Measurements from ENCODE around the gene GTSE1.
A peak's percentile ranks its signal among the peaks of the same experiment; 100 is the strongest.
"Not testable (repeated sequence)": the region's sequence is repeated elsewhere in the genome, so short reads cannot be mapped to it uniquely, and the experiment has no call there.

GTSE1 gene

GRCh38 chr22:46308283-46308988, 11.8 kb downstream of the GTSE1 start:
- CTCF ChIA-PET = interaction anchor here (0.6 kb wide), 1 partner anchor 12 kb away, joined by 3 read pairs; no protein-coding TSS in a partner anchor
- POLR2A ChIA-PET (ENCODE audit: low non-redundant PET) = no interaction called here
- no peak for TF ChIP-seq CTCF (conservative IDR thresholded peaks at IDR 0.05; ENCODE audit: low read depth)
- DNase-seq (ENCODE audit: low spot score) = no peak
- no peak overlapping the region for H3K27ac ChIP-seq

- no peak overlapping the region for H3K27ac ChIP-seq
- POLR2A ChIA-PET (ENCODE audit: low non-redundant PET) = no interaction called here
- no peak for DNase-seq (ENCODE audit: low spot score)
- no peak for TF ChIP-seq CTCF (conservative IDR thresholded peaks at IDR 0.05; ENCODE audit: low read depth)
- CTCF ChIA-PET = no interaction called here
Measured at GRCh38 chr22:46309526-46310085, 12.9 kb downstream of the GTSE1 start.

GRCh38 chr22:46312056-46312455, 15.4 kb downstream of the GTSE1 start:
- POLR2A ChIA-PET (ENCODE audit: low non-redundant PET) = no interaction called here
- CTCF ChIA-PET = interaction anchor here (1.2 kb wide), 1 partner anchor 190 kb away, joined by 3 read pairs; no protein-coding TSS in a partner anchor
- TF ChIP-seq CTCF (conservative IDR thresholded peaks at IDR 0.05; ENCODE audit: low read depth) = no peak
- no peak for DNase-seq (ENCODE audit: low spot score)
- H3K27ac ChIP-seq = peak overlapping the region; percentile 37

GRCh38 chr22:46312848-46313247, 16.2 kb downstream of the GTSE1 start:
- not testable (repeated sequence) for DNase-seq (ENCODE audit: low spot score)
- ChIA-PET CTCF (interaction anchor here (0.7 to 1.2 kb wide), 2 partner anchors 183 to 191 kb away, joined by 3 read pairs; no protein-coding TSS in a partner anchor), POLR2A (ENCODE audit: low non-redundant PET) (interaction anchor here (0.7 kb wide), 1 partner anchor 307 kb away, joined by 5 read pairs; no protein-coding TSS in a partner anchor)
- peak overlapping the region; percentile 37 for H3K27ac ChIP-seq

GRCh38 chr22:46315976-46316375, 19.3 kb downstream of the GTSE1 start:
- no peak for DNase-seq (ENCODE audit: low spot score)
- TF ChIP-seq CTCF (conservative IDR thresholded peaks at IDR 0.05; ENCODE audit: low read depth) = no peak
- ChIA-PET CTCF (interaction anchor here (0.5 kb wide), 1 partner anchor 189 kb away, joined by 3 read pairs; no protein-coding TSS in a partner anchor), POLR2A (ENCODE audit: low non-redundant PET) (no interaction called here)
- no peak overlapping the region for H3K27ac ChIP-seq

- DNase-seq (ENCODE audit: low spot score) = no peak
- TF ChIP-seq CTCF (conservative IDR thresholded peaks at IDR 0.05; ENCODE audit: low read depth) = no peak
- ChIA-PET CTCF (no interaction called here), POLR2A (ENCODE audit: low non-redundant PET) (no interaction called here)
- H3K27ac ChIP-seq = no peak overlapping the region
Measured at GRCh38 chr22:46317646-46318045, 21.0 kb downstream of the GTSE1 start.

GRCh38 chr22:46318576-46318975, 21.9 kb downstream of the GTSE1 start:
- H3K27ac ChIP-seq = no peak overlapping the region
- CTCF ChIA-PET = no interaction called here
- no peak for TF ChIP-seq CTCF (conservative IDR thresholded peaks at IDR 0.05; ENCODE audit: low read depth)
- DNase-seq (ENCODE audit: low spot score) = no peak
- POLR2A ChIA-PET (ENCODE audit: low non-redundant PET) = no interaction called here

Data from RWPE1 (cell line).